Loucy (cell line): Measurements from ENCODE around the gene UBASH3A.

ENCODE experiments used
- H2AFZ ChIP-seq: fragments of 200-600 bp; sonication (generic); 2 replicates; pipeline ENCODE4 v1.6.0; 2016; ENCODE audit warnings: antibody characterized with exemption, mild to moderate bottlenecking, low read length, moderate library complexity
- H3F3A ChIP-seq: fragments of 200-600 bp; 2 replicates; pipeline ENCODE4 v1.6.0; 2016; ENCODE audit warnings: antibody characterized with exemption, low read depth, mild to moderate bottlenecking
- H3K27me3 ChIP-seq: fragments of 200-600 bp; sonication (generic); 2 replicates; pipeline ENCODE4 v1.6.1; 2014; ENCODE audit warnings: low read length, mild to moderate bottlenecking; ENCODE audit not compliant: insufficient read depth, poor library complexity, severe bottlenecking
- H3K36me3 ChIP-seq: fragments of 200-600 bp; sonication (generic); 2 replicates; pipeline ENCODE4 v1.6.1; 2016; ENCODE audit warnings: low read length; ENCODE audit not compliant: insufficient read depth
- H3K4me1 ChIP-seq: fragments of 200-600 bp; sonication (generic); 2 replicates; pipeline ENCODE4 v1.5.1; 2014; ENCODE audit warnings: low read length, mild to moderate bottlenecking; ENCODE audit not compliant: insufficient read depth, poor library complexity, severe bottlenecking
- H3K4me2 ChIP-seq: fragments of 200-600 bp; sonication (generic); 2 replicates; pipeline ENCODE4 v1.6.0; 2014; ENCODE audit warnings: antibody characterized with exemption, low read length, low read depth, mild to moderate bottlenecking; ENCODE audit not compliant: poor library complexity, severe bottlenecking
- H3K4me3 ChIP-seq: fragments of 200-600 bp; sonication (generic); 2 replicates; pipeline ENCODE4 v1.5.1; 2014; ENCODE audit warnings: low read length, mild to moderate bottlenecking, mixed read lengths; ENCODE audit not compliant: poor library complexity, severe bottlenecking
- H3K79me2 ChIP-seq: fragments of 200-600 bp; sonication (generic); 2 replicates; pipeline ENCODE4 v1.6.1; 2014; ENCODE audit warnings: low read length; ENCODE audit not compliant: insufficient read depth
- H3K9ac ChIP-seq: fragments of 200-600 bp; sonication (generic); 2 replicates; pipeline ENCODE4 v1.6.0; 2014; ENCODE audit warnings: mild to moderate bottlenecking, low read depth, low read length, moderate library complexity; ENCODE audit not compliant: poor library complexity, severe bottlenecking
- H3K9me2 ChIP-seq: fragments of 200-600 bp; sonication (generic); replicated peaks from 2 replicates; pipeline ENCODE4 v1.6.1; 2016; ENCODE audit warnings: low read depth, low read length, mixed read lengths
- H3K9me3 ChIP-seq: fragments of 200-600 bp; sonication (generic); 2 replicates; pipeline ENCODE4 v1.6.1; 2014; ENCODE audit warnings: mild to moderate bottlenecking, antibody characterized with exemption, low read length, low read depth; ENCODE audit not compliant: insufficient read depth
- H4K20me1 ChIP-seq: fragments of 200-600 bp; sonication (generic); 2 replicates; pipeline ENCODE4 v1.6.0; 2014; ENCODE audit warnings: antibody characterized with exemption, low read length, mild to moderate bottlenecking; ENCODE audit not compliant: insufficient read depth, poor library complexity, severe bottlenecking
- CTCF ChIP-seq: fragments of 200-600 bp; sonication (generic); conservative IDR thresholded peaks from 2 replicates; pipeline ENCODE4 v1.5.1; 2014; ENCODE audit warnings: mild to moderate bottlenecking, antibody characterized with exemption, low read length
- EZH2phosphoT487 ChIP-seq: fragments of 200-600 bp; IDR thresholded peaks from 2 replicates; pipeline ENCODE4 v1.6.1; 2018; ENCODE audit warnings: antibody characterized with exemption, mild to moderate bottlenecking, moderate library complexity, borderline replicate concordance

UBASH3A gene

DNA sequence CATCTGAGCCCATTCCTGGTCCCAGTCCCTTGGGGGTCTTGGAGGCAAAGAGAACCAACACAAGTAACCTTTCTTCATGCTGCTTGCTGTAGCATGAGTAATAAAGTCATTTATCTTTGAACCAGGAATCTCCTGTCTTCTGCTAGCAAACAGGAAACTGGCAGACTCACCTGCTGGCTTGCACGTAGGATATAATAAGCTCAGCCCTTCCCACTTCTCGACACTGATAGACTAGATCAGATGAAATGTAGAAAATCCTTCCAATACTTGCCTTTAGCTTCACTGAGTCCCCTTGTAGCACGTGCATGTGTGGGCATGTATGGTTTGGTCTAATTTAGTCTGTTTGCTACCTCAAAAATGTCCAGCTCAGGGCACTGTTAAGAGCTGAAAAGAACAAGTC lies 46.4 kb upstream of the UBASH3A start:
- Histone ChIP-seq H3K4me2 (no peak overlapping the region), H3K9ac (no peak overlapping the region), H3K9me2 (no peaks in the 10 kb centered on the region), H3K79me2 (no peaks in the 10 kb centered on the region), H2AFZ (no peak overlapping the region), H3K4me3 (no peak overlapping the region), H3K27me3 (no peaks in the 10 kb centered on the region), H3K36me3 (no peaks in the 10 kb centered on the region), H3K4me1 (peaks cover 9% of the 10 kb centered on the region), H4K20me1 (no peaks in the 10 kb centered on the region), H3F3A (no peaks in the 10 kb centered on the region), H3K9me3 (0 out of 2 replicates have a peak, but pooled peaks cover 3% of the 10 kb centered on the region)
- TF ChIP-seq CTCF = no peak
- no peak for TF ChIP-seq EZH2phosphoT487

DNA sequence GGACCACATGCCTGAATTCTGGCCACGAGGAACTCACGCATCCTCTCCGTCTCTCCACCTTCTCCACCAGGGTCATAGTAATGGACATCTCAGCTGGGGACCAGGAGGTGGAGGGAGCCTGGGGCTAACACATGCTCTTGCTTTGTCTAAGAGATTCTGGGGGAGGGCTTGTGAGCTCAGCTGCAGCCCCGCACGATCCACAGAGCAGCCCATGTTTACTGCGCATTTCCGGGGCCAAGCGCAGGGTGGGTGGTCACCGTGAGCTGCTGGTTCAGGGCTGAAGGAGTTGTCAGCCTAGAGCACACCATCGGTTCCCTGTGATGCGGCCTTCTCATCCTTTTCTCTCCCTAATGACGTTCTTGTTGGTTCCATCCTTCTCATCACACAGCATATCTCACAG lies 45.4 kb upstream of the UBASH3A start:
- Histone ChIP-seq H3K4me3 (no peak overlapping the region), H3K9ac (no peak overlapping the region), H3K9me2 (no peaks in the 10 kb centered on the region), H4K20me1 (no peaks in the 10 kb centered on the region), H3K27me3 (no peaks in the 10 kb centered on the region), H3K36me3 (no peaks in the 10 kb centered on the region), H3K9me3 (0 out of 2 replicates have a peak, but pooled peaks cover 3% of the 10 kb centered on the region), H3K4me1 (peaks cover 9% of the 10 kb centered on the region), H3K4me2 (no peak overlapping the region), H3K79me2 (no peaks in the 10 kb centered on the region), H2AFZ (no peak overlapping the region), H3F3A (no peaks in the 10 kb centered on the region)
- TF ChIP-seq EZH2phosphoT487 (no peak), CTCF (no peak)

GRCh38 chr21:42358937-42359336 lies 44.8 kb upstream of the UBASH3A start:
- Histone ChIP-seq H3F3A (no peaks in the 10 kb centered on the region), H4K20me1 (no peaks in the 10 kb centered on the region), H2AFZ (no peak overlapping the region), H3K9me2 (no peaks in the 10 kb centered on the region), H3K9me3 (0 out of 2 replicates have a peak, but pooled peaks cover 3% of the 10 kb centered on the region), H3K79me2 (no peaks in the 10 kb centered on the region), H3K4me3 (no peak overlapping the region), H3K4me1 (peaks cover 4% of the 10 kb centered on the region), H3K4me2 (no peak overlapping the region), H3K27me3 (no peaks in the 10 kb centered on the region), H3K9ac (no peak overlapping the region), H3K36me3 (no peaks in the 10 kb centered on the region)
- TF ChIP-seq CTCF = no peak
- TF ChIP-seq EZH2phosphoT487 = no peak
